ENCODE data around the gene ATM. TPM values are rescaled to one million over a fixed set of nuclear protein-coding genes. Genes with fewer than 3 reads are reported as not detected.

ATM gene
- 25.3 TPM for polyA plus RNA-seq (2012; ENCODE audit: insufficient read depth, insufficient read length)

- peak; percentile 96 for DNase-seq (ENCODE audit: low read depth, low spot score)
- H3K4me3 ChIP-seq (ENCODE audit: low read length): peak within 1 kb of the TSS; percentile 80
Measured at GRCh38 chr11:108222574-108223347, at the start of gene ATM, which contains the start of gene NPAT. Gene ATM, plus strand, starts transcription at chr11:108223067. Its CDS starts 4,558 bp downstream, at chr11:108227625. Gene NPAT, minus strand, starts transcription at chr11:108222638. Its CDS starts 102 bp downstream, at chr11:108222536.

- H3K4me3 ChIP-seq (ENCODE audit: low read length): no peak overlapping the region
- no peak for DNase-seq (ENCODE audit: low read depth, low spot score)
Measured at GRCh38 chr11:108177570-108177969, 45.3 kb upstream of the ATM start.

GRCh38 chr11:108193725-108194124, 29.1 kb upstream of the ATM start:
- no peak for DNase-seq (ENCODE audit: low read depth, low spot score)
- H3K4me3 ChIP-seq (ENCODE audit: low read length): no peak overlapping the region

GRCh38 chr11:108196901-108197300, 26.0 kb upstream of the ATM start:
- no peak for DNase-seq (ENCODE audit: low read depth, low spot score)
- H3K4me3 ChIP-seq (ENCODE audit: low read length): no peak overlapping the region

GRCh38 chr11:108197351-108197750, 25.5 kb upstream of the ATM start:
- no peak for DNase-seq (ENCODE audit: low read depth, low spot score)
- no peak overlapping the region for H3K4me3 ChIP-seq (ENCODE audit: low read length)

- no peak overlapping the region for H3K4me3 ChIP-seq (ENCODE audit: low read length)
- no peak for DNase-seq (ENCODE audit: low read depth, low spot score)
Measured at GRCh38 chr11:108198833-108199232, 24.0 kb upstream of the ATM start.

GRCh38 chr11:108199446-108200321, 23.2 kb upstream of the ATM start:
- DNase-seq (ENCODE audit: low read depth, low spot score): no peak

GRCh38 chr11:108203075-108203474, 19.8 kb upstream of the ATM start:
- no peak for DNase-seq (ENCODE audit: low read depth, low spot score)
- no peak overlapping the region for H3K4me3 ChIP-seq (ENCODE audit: low read length)

More at GRCh38 chr11:108199446-108200321, 23.2 kb upstream of the ATM start:
- no peak overlapping the region for H3K4me3 ChIP-seq (ENCODE audit: low read length)

GRCh38 chr11:108204376-108204775, 18.5 kb upstream of the ATM start:
- no peak overlapping the region for H3K4me3 ChIP-seq (ENCODE audit: low read length)
- DNase-seq (ENCODE audit: low read depth, low spot score): no peak

- H3K4me3 ChIP-seq (ENCODE audit: low read length): no peak overlapping the region
- DNase-seq (ENCODE audit: low read depth, low spot score): no peak
Measured at GRCh38 chr11:108204929-108205499, 17.9 kb upstream of the ATM start.

GRCh38 chr11:108206171-108206570, 16.7 kb upstream of the ATM start:
- no peak overlapping the region for H3K4me3 ChIP-seq (ENCODE audit: low read length)
- no peak for DNase-seq (ENCODE audit: low read depth, low spot score)

- no peak for DNase-seq (ENCODE audit: low read depth, low spot score)
- no peak overlapping the region for H3K4me3 ChIP-seq (ENCODE audit: low read length)
Measured at GRCh38 chr11:108206969-108207682, 15.7 kb upstream of the ATM start.

GRCh38 chr11:108207683-108208060, 15.2 kb upstream of the ATM start:
- no peak for DNase-seq (ENCODE audit: low read depth, low spot score)
- H3K4me3 ChIP-seq (ENCODE audit: low read length): no peak overlapping the region

- H3K4me3 ChIP-seq (ENCODE audit: low read length): no peak overlapping the region
- DNase-seq (ENCODE audit: low read depth, low spot score): no peak
Measured at GRCh38 chr11:108210441-108210840, 12.4 kb upstream of the ATM start.

- no peak overlapping the region for H3K4me3 ChIP-seq (ENCODE audit: low read length)
- no peak for DNase-seq (ENCODE audit: low read depth, low spot score)
Measured at GRCh38 chr11:108213784-108214183, 9.1 kb upstream of the ATM start.

GRCh38 chr11:108216988-108217387, 5.9 kb upstream of the ATM start:
- no peak for DNase-seq (ENCODE audit: low read depth, low spot score)
- H3K4me3 ChIP-seq (ENCODE audit: low read length): no peak overlapping the region

- H3K4me3 ChIP-seq (ENCODE audit: low read length): no peak overlapping the region
- no peak for DNase-seq (ENCODE audit: low read depth, low spot score)
Measured at GRCh38 chr11:108218455-108218854, 4.4 kb upstream of the ATM start.

- no peak overlapping the region for H3K4me3 ChIP-seq (ENCODE audit: low read length)
- DNase-seq (ENCODE audit: low read depth, low spot score): no peak
Measured at GRCh38 chr11:108218912-108219783, 3.7 kb upstream of the ATM start.

Data from Jurkat, Clone E6-1 (cell line).